ENCODE data around the gene FCAMR. TPM values are rescaled to one million over a fixed set of nuclear protein-coding genes. Genes with fewer than 3 reads are reported as not detected.
A peak's percentile ranks its signal among the peaks of the same experiment; 100 is the strongest.

The FCAMR gene
- total RNA-seq, 2 experiments from 2014 or later = not detected

DNA sequence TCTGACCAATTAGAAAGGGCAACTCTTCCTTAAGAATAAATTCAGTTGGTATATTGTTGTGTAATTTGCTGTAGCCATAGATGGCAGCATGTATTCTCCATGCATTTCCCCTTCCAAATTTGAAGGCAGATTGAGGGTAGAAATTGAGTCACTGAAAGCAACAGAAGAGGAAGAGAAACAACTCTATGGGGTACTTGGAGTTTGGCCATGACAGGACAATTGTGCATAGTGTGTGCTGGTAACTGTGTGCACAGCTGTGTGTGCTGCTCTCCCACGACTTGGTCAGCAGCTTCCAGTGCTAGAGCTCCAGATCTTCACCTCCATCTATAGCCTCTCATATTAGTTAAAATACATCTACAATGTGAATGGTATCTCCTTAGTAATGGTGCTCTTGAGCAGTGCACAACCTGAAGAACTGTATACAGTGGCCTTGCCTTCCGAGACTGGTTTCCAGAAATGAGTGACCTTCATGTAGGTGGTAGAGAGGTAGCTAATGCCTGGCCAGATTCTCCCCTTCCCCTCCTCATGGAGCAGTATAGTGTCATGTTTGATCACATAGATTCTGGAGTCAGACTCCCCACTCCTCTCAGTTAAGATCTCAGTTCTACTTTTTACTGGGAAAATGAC, 882 bp upstream of the FCAMR start:
- TF ChIP-seq, protein P1, sequence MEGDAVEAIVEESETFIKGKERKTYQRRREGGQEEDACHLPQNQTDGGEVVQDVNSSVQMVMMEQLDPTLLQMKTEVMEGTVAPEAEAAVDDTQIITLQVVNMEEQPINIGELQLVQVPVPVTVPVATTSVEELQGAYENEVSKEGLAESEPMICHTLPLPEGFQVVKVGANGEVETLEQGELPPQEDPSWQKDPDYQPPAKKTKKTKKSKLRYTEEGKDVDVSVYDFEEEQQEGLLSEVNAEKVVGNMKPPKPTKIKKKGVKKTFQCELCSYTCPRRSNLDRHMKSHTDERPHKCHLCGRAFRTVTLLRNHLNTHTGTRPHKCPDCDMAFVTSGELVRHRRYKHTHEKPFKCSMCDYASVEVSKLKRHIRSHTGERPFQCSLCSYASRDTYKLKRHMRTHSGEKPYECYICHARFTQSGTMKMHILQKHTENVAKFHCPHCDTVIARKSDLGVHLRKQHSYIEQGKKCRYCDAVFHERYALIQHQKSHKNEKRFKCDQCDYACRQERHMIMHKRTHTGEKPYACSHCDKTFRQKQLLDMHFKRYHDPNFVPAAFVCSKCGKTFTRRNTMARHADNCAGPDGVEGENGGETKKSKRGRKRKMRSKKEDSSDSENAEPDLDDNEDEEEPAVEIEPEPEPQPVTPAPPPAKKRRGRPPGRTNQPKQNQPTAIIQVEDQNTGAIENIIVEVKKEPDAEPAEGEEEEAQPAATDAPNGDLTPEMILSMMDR (IDR thresholded peaks at IDR 0.05) = no peak
- H3K27me3 Mint-ChIP-seq = peaks cover 6% of the 10 kb centered on the region
- no peaks in the 10 kb centered on the region for H3K9me3 Mint-ChIP-seq
- CTCF ChIA-PET = interaction anchor here (1.2 to 3.9 kb wide), 5 partner anchors 11 to 65 kb away, joined by 3 to 33 read pairs (median 7); no protein-coding TSS in a partner anchor
- no peak for DNase-seq
- no peak overlapping the region for H3K4me3 Mint-ChIP-seq
- POLR2A ChIA-PET = interaction anchor here (0.9 kb wide), 1 partner anchor 71 kb away, joined by 3 read pairs; no protein-coding TSS in a partner anchor
- H3K36me3 Mint-ChIP-seq (ENCODE audit: low read depth) = no peaks in the 10 kb centered on the region
- H3K27ac Mint-ChIP-seq = no peak overlapping the region
- no peak for ATAC-seq
- H3K4me1 Mint-ChIP-seq (ENCODE audit: low read depth) = peaks cover 18% of the 10 kb centered on the region
- intact Hi-C loops (cut with micrococcal nuclease) = no loop called here

DNA sequence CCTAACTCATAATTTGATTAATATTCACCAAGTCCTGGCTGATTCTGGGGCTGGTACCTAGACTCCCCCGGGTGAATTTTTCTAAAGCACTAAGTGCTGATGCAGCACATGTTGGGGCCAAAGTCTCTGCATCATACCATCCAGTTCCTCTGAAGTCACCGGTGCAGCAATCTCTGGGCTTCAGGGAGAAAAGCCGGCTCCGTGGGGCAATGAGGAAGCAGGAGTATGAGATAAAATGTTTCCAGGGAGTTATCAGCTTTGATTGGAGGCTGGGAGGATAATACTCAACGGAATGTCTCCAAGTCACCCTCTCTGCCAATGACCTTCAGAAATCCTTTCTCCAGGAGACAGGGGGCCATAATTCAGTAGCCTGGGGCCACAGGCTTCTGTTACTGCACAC, 1.2 kb downstream of the FCAMR start:
- TF ChIP-seq, protein P1 (IDR thresholded peaks at IDR 0.05) = no peak
- Mint-ChIP-seq H3K9me3 (no peaks in the 10 kb centered on the region), H3K27me3 (peaks cover 6% of the 10 kb centered on the region), H3K4me3 (no peak overlapping the region), H3K36me3 (ENCODE audit: low read depth) (no peaks in the 10 kb centered on the region), H3K4me1 (ENCODE audit: low read depth) (peaks cover 18% of the 10 kb centered on the region), H3K27ac (no peak overlapping the region)
- ChIA-PET CTCF (interaction anchor here (2.1 to 3.5 kb wide), 2 partner anchors 13 to 33 kb away, joined by 13 read pairs; no protein-coding TSS in a partner anchor), POLR2A (no interaction called here)
- ATAC-seq (no peak), DNase-seq (no peak)
- intact Hi-C loops (cut with micrococcal nuclease) = no loop called here

DNA sequence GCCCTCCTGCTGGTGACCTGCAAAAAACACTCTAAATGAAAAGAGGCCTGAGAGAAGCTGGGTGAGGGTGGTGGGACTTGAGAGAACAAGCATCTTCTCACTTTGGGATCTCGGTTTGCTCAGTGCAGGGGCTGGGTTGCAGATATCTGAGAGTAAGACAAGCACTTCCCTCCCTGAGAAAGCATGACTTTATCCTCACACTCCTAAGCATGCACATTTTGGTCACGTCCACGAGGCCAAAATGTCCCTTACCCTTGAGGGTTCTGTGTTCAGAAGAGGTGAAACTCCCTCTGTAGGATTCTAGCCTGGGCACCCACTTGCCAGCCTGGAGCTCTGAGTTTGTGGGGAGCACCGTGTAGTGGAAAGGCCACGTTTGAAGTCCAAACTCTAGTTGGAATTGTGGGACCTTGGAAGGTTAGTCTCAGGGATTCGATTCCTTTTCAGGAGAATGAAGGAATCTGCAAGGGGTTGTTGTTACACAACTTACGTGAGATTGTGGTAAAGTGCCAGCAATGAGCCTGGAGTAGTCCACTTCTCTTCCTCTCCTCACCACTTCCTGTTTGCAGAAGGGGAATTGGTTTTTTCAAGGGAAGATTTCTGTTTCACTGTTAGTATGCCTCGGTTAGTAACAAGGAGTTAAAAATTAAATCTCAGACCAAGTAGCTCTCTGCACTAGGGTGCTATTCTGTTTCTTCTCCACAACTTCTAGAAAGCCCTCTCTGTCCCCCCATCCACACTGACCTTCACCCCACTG, 3.0 kb downstream of the FCAMR start:
- no peak for ATAC-seq
- Mint-ChIP-seq H3K9me3 (no peaks in the 10 kb centered on the region), H3K27ac (peak overlapping the region; percentile 11), H3K36me3 (ENCODE audit: low read depth) (no peaks in the 10 kb centered on the region), H3K4me3 (no peak overlapping the region), H3K4me1 (ENCODE audit: low read depth) (peaks cover 31% of the 10 kb centered on the region), H3K27me3 (peaks cover 6% of the 10 kb centered on the region)
- ChIA-PET POLR2A (interaction anchor here (1.6 kb wide), 1 partner anchor 13 kb away, joined by 5 read pairs; no protein-coding TSS in a partner anchor), CTCF (interaction anchor here (0.8 to 3.5 kb wide), 5 partner anchors 15 to 162 kb away, joined by 3 to 15 read pairs (median 3); no protein-coding TSS in a partner anchor)
- intact Hi-C loops (cut with micrococcal nuclease) = no loop called here
- TF ChIP-seq, protein P1 (IDR thresholded peaks at IDR 0.05) = no peak
- DNase-seq = no peak

DNA sequence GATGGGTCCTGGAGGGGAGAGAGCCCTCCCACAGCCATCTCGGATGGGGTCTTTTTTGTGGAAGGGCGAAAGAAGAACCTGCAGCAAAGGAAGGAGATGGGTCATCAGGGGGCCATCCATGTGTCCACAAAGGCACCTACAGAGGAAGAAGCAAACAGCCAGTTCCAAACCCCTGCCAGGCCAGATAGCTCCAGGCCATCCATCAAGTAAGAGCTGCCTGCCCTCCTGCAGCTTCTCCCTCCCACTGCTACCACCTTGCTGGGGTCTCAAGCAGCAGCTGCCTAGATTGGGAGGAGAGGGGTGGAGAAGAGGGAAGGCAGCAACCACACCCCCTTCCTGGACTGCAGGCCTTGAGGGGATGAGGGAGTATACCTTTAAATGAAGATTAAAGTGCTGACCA, 4.5 kb downstream of the FCAMR start:
- no peak for ATAC-seq
- Mint-ChIP-seq H3K27ac (no peak overlapping the region), H3K4me1 (ENCODE audit: low read depth) (peaks cover 35% of the 10 kb centered on the region), H3K9me3 (no peaks in the 10 kb centered on the region), H3K36me3 (ENCODE audit: low read depth) (no peaks in the 10 kb centered on the region), H3K27me3 (peaks cover 4% of the 10 kb centered on the region), H3K4me3 (no peak overlapping the region)
- CTCF ChIA-PET = interaction anchor here (1.0 to 2.8 kb wide), 3 partner anchors 8 to 34 kb away, joined by 3 to 15 read pairs (median 5); no protein-coding TSS in a partner anchor
- no peak for DNase-seq
- POLR2A ChIA-PET = no interaction called here
- TF ChIP-seq, protein P1 (IDR thresholded peaks at IDR 0.05) = no peak
- intact Hi-C loops (cut with micrococcal nuclease) = no loop called here

DNA sequence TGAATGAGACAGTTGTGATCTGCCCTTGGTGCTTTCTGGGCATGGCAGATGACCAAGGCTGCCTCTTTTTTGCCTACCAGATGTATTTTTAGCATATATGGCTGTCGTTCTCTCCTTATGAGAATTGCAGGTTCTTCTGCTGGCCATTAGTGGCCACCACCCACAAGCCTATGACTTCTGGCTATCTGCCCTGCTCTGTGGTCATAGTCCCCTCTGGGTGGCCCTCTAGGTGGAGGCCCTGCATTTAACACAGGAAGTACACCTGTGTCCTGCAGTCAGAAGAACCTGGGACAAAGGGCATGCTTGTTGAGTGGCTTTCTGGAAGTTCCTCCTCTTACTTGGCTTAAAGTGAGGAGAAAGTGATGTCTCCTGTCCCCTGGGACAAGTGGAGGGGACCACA, 6.5 kb downstream of the FCAMR start:
- Mint-ChIP-seq H3K4me1 (ENCODE audit: low read depth) (peaks cover 35% of the 10 kb centered on the region), H3K36me3 (ENCODE audit: low read depth) (no peaks in the 10 kb centered on the region), H3K9me3 (no peaks in the 10 kb centered on the region), H3K4me3 (no peak overlapping the region), H3K27ac (no peak overlapping the region), H3K27me3 (no peaks in the 10 kb centered on the region)
- ChIA-PET CTCF (interaction anchor here (0.9 to 1.4 kb wide), 4 partner anchors 12 to 98 kb away, joined by 3 to 4 read pairs (median 3); partner anchors contain the start of gene IL20), POLR2A (no interaction called here)
- TF ChIP-seq, protein P1 (IDR thresholded peaks at IDR 0.05) = no peak
- intact Hi-C loops (cut with micrococcal nuclease) = no loop called here
- ATAC-seq = no peak
- no peak for DNase-seq

Data from activated CD8-positive, alpha-beta T cell treated with anti-CD3 and anti-CD28 coated beads for 36 hours (primary cell).